ENCODE results near the gene TNFRSF1B.
A peak's percentile ranks its signal among the peaks of the same experiment; 100 is the strongest.

The TNFRSF1B gene

DNA sequence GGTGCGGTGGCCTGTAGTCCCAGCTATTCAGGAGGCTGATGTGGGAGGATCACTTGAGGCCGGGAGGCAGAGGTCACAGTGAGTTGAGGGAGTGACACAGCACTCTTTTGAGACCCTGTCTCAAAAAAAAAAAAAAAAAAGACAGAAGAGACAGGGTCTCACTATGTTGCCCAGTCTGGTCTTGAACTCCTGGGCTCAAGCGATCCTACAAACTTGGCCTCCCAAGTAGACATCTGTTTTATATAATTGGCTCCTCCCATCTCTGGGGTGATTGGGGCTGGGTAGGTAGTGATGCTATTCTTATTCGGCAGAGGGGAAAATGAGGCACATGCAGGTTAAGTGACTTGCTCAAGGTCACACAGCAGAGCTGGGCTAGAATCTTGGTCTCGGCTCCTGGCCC, 39.4 kb downstream of the TNFRSF1B start:
- H3K4me3 ChIP-seq (ENCODE audit: low read depth, low read length) = no peak overlapping the region
- no peak for DNase-seq (ENCODE audit: low read depth)
- TF ChIP-seq, protein P1, sequence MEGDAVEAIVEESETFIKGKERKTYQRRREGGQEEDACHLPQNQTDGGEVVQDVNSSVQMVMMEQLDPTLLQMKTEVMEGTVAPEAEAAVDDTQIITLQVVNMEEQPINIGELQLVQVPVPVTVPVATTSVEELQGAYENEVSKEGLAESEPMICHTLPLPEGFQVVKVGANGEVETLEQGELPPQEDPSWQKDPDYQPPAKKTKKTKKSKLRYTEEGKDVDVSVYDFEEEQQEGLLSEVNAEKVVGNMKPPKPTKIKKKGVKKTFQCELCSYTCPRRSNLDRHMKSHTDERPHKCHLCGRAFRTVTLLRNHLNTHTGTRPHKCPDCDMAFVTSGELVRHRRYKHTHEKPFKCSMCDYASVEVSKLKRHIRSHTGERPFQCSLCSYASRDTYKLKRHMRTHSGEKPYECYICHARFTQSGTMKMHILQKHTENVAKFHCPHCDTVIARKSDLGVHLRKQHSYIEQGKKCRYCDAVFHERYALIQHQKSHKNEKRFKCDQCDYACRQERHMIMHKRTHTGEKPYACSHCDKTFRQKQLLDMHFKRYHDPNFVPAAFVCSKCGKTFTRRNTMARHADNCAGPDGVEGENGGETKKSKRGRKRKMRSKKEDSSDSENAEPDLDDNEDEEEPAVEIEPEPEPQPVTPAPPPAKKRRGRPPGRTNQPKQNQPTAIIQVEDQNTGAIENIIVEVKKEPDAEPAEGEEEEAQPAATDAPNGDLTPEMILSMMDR (IDR thresholded peaks at IDR 0.05; ENCODE audit: control insufficient read depth, extremely low read depth, insufficient read depth) = no peak

DNA sequence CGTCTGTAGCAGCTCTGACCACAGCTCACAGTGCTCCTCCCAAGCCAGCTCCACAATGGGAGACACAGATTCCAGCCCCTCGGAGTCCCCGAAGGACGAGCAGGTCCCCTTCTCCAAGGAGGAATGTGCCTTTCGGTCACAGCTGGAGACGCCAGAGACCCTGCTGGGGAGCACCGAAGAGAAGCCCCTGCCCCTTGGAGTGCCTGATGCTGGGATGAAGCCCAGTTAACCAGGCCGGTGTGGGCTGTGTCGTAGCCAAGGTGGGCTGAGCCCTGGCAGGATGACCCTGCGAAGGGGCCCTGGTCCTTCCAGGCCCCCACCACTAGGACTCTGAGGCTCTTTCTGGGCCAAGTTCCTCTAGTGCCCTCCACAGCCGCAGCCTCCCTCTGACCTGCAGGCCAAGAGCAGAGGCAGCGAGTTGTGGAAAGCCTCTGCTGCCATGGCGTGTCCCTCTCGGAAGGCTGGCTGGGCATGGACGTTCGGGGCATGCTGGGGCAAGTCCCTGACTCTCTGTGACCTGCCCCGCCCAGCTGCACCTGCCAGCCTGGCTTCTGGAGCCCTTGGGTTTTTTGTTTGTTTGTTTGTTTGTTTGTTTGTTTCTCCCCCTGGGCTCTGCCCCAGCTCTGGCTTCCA, 40.1 kb downstream of the TNFRSF1B start:
- H3K4me3 ChIP-seq (ENCODE audit: low read depth, low read length) = no peak overlapping the region
- TF ChIP-seq, protein P1 (IDR thresholded peaks at IDR 0.05; ENCODE audit: control insufficient read depth, extremely low read depth, insufficient read depth) = no peak
- DNase-seq (ENCODE audit: low read depth) = no peak

DNA sequence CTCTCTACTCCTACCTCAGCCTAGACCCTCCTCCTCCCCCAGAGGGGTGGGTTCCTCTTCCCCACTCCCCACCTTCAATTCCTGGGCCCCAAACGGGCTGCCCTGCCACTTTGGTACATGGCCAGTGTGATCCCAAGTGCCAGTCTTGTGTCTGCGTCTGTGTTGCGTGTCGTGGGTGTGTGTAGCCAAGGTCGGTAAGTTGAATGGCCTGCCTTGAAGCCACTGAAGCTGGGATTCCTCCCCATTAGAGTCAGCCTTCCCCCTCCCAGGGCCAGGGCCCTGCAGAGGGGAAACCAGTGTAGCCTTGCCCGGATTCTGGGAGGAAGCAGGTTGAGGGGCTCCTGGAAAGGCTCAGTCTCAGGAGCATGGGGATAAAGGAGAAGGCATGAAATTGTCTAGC, 41.5 kb downstream of the TNFRSF1B start:
- TF ChIP-seq, protein P1 (IDR thresholded peaks at IDR 0.05; ENCODE audit: control insufficient read depth, extremely low read depth, insufficient read depth) = no peak
- H3K4me3 ChIP-seq (ENCODE audit: low read depth, low read length) = no peak overlapping the region
- DNase-seq (ENCODE audit: low read depth) = no peak

DNA sequence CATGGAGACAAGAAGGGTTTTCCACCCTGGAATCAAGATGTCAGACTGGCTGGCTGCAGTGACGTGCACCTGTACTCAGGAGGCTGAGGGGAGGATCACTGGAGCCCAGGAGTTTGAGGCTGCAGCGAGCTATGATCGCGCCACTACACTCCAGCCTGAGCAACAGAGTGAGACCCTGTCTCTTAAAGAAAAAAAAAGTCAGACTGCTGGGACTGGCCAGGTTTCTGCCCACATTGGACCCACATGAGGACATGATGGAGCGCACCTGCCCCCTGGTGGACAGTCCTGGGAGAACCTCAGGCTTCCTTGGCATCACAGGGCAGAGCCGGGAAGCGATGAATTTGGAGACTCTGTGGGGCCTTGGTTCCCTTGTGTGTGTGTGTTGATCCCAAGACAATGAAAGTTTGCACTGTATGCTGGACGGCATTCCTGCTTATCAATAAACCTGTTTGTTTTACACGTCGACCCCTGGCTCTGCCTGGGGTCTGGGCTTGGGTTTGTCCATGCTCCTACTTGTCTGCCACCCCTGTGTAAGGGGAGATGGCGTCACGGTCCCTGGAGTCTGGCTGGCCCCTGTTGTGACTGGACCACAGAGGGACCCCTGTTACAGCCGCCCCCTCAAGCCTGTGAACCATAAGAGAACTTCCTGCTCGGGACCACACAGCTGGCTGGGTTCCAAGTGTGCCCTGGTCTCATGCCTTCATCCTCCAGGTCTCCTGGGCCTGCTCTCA, 42.1 kb downstream of the TNFRSF1B start:
- DNase-seq (ENCODE audit: low read depth) = peak; percentile 42
- H3K4me3 ChIP-seq (ENCODE audit: low read depth, low read length) = no peak overlapping the region
- TF ChIP-seq, protein P1 (IDR thresholded peaks at IDR 0.05; ENCODE audit: control insufficient read depth, extremely low read depth, insufficient read depth) = peak; percentile 87

DNA sequence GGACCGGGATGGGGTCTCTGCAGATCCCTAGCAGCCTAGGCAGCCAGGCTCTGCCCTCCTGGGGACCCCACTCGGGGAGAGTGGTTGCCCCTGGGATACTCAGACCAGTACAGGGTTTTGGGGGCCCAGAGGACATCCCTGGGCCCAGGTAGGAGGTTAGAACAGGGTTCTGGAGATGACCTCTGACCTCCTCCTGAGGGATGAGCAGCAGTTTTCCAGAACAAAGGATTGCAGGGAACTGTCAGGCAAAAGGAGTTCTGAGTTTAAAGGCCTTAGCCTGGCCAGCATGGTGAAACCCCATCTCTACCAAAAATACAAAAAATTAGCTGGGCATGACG, 42.7 kb downstream of the TNFRSF1B start:
- TF ChIP-seq, protein P1 (IDR thresholded peaks at IDR 0.05; ENCODE audit: control insufficient read depth, extremely low read depth, insufficient read depth) = no peak

DNA sequence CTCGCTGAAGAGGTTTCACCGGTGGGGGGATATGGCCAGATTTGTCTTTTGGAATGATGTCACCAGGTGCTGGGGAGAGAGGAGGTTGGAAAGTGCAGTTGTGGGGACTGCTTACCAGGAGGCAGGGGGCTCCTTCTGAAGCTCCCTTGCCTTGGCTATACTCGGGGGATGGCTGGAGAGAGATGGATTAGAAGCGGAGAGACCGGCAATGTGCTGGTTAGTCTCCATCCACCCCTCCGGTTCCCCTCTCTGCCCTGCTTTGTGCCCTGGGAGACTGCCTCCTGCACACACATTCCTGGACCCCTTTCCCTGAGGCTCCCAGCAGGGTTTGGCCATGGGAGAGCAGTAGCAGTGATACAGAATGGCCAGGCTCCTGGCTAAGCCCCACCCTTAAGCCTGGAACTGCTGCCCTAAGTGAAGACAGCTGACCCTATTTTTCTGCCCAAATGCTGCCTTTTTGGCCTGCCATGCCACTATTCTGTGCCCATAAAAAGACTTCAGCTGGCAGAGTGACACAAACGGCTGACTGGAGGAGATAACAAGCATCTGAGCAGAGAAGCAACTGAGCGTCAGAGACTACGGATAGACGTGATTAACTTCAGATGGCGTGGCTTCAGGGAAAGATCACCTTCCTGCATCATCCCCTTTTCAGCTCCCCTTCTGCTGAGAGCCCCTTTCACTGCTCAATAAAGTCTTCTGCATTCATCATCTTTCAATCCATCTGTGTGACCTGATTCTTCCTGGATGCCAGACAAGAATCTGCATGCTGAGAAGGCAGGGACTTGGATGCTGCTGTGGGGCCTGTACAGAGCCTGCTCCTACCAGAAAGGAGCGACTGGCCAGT, 48.5 kb downstream of the TNFRSF1B start:
- no peak overlapping the region for H3K4me3 ChIP-seq (ENCODE audit: low read depth, low read length)
- TF ChIP-seq, protein P1 (IDR thresholded peaks at IDR 0.05; ENCODE audit: control insufficient read depth, extremely low read depth, insufficient read depth) = no peak
- no peak for DNase-seq (ENCODE audit: low read depth)

More for the DNA sequence above, 42.7 kb downstream of the TNFRSF1B start:
- no peak for DNase-seq (ENCODE audit: low read depth)
- no peak overlapping the region for H3K4me3 ChIP-seq (ENCODE audit: low read depth, low read length)

Measured in LNCaP clone FGC (cell line).